OCI-LY7 (cell line): ENCODE data around the gene GRIN2D. TPM values are rescaled to one million over a fixed set of nuclear protein-coding genes. Genes with fewer than 3 reads are reported as not detected.

Experiments
- BruUV-seq: library from RNA; stranded (reverse); fragments of 400-500 nt; replicated peaks from 2 replicates; lab custom pipeline; 2021; lab: Mats Ljungman, UMichigan
- CTCF ChIA-PET: fragments of 300-600 bp; sonication (Branson Sonifier 250); formaldehyde crosslinking; loops from one replicate; lab custom pipeline; 2022; ENCODE audit warnings: antibody characterized with exemption; ENCODE audit not compliant: unreplicated experiment; lab: Charles Lee
- POLR2A ChIA-PET: fragments of 300-600 bp; sonication (Branson Sonifier 250); formaldehyde crosslinking; loops from one replicate; lab custom pipeline; 2022; ENCODE audit warnings: antibody characterized with exemption; lab: Charles Lee
- DNase-seq: peaks from one replicate; pipeline ENCODE4 v3.0.0-alpha.2; 2015; ENCODE audit warnings: low spot score
- H2AFZ ChIP-seq: fragments of 200-600 bp; sonication (generic), shearing (Covaris generic); 2 replicates; pipeline ENCODE4 v1.6.1; 2014; ENCODE audit warnings: mild to moderate bottlenecking, antibody characterized with exemption, low read length, moderate library complexity
- H3K27ac ChIP-seq: fragments of 200-600 bp; sonication (generic); 2 replicates; pipeline ENCODE4 v1.5.1; 2014; ENCODE audit warnings: mixed run types, low read depth, mild to moderate bottlenecking, moderate library complexity, low read length, inconsistent platforms; ENCODE audit not compliant: poor library complexity, severe bottlenecking
- H3K36me3 ChIP-seq: fragments of 200-600 bp; sonication (generic); 2 replicates; pipeline ENCODE4 v1.6.1; 2014; ENCODE audit warnings: mild to moderate bottlenecking, antibody characterized with exemption, low read length, moderate library complexity, mixed read lengths; ENCODE audit not compliant: insufficient read depth
- H3K4me1 ChIP-seq: fragments of 200-600 bp; sonication (generic); 2 replicates; pipeline ENCODE4 v1.5.1; 2014; ENCODE audit warnings: mild to moderate bottlenecking, low read length; ENCODE audit not compliant: insufficient read depth, poor library complexity, severe bottlenecking
- H3K4me2 ChIP-seq: fragments of 200-600 bp; sonication (generic); 2 replicates; pipeline ENCODE4 v1.6.1; 2014; ENCODE audit warnings: mild to moderate bottlenecking, low read length
- H3K4me3 ChIP-seq: fragments of 200-600 bp; sonication (generic); 2 replicates; pipeline ENCODE4 v1.5.1; 2014; ENCODE audit warnings: mild to moderate bottlenecking, low read depth, low read length; ENCODE audit not compliant: poor library complexity, severe bottlenecking
- H3K79me2 ChIP-seq: fragments of 200-600 bp; sonication (generic); 2 replicates; pipeline ENCODE4 v1.6.1; 2016; ENCODE audit warnings: low read depth, mild to moderate bottlenecking, low read length, moderate library complexity, mixed read lengths; ENCODE audit not compliant: insufficient read depth
- H3K9me2 ChIP-seq: fragments of 200-600 bp; sonication (generic); 2 replicates; pipeline ENCODE4 v1.6.1; 2016; ENCODE audit warnings: mild to moderate bottlenecking, low read length, mixed read lengths; ENCODE audit not compliant: insufficient read depth
- H3K9me3 ChIP-seq: fragments of 200-600 bp; sonication (generic); 2 replicates; pipeline ENCODE4 v1.6.1; 2014; ENCODE audit warnings: mild to moderate bottlenecking, mixed run types, low read length, mixed read lengths
- H4K20me1 ChIP-seq: fragments of 200-600 bp; sonication (generic); 2 replicates; pipeline ENCODE4 v1.6.1; 2014; ENCODE audit warnings: mild to moderate bottlenecking, antibody characterized with exemption, low read length, moderate library complexity, mixed read lengths; ENCODE audit not compliant: insufficient read depth
- CTCF ChIP-seq: fragments of 200-600 bp; sonication (generic); conservative IDR thresholded peaks from 2 replicates; pipeline ENCODE4 v1.5.1; 2014; ENCODE audit warnings: mild to moderate bottlenecking, antibody characterized with exemption, low read length, moderate library complexity, mixed read lengths
- EZH2phosphoT487 ChIP-seq: fragments of 200-600 bp; sonication (generic); IDR thresholded peaks from 2 replicates; pipeline ENCODE4 v1.6.1; 2018; ENCODE audit warnings: low read depth, borderline replicate concordance, mild to moderate bottlenecking, mixed run types, antibody characterized with exemption, low read length, moderate library complexity, mixed read lengths
- intact Hi-C: fragments of 100-400 bp; cut with micrococcal nuclease; formaldehyde crosslinking; loops from one replicate; pipeline ENCODE4 v1.10.0; 2022; ENCODE audit not compliant: unreplicated experiment
- total RNA-seq, 2 experiments: library from RNA; depleted of rRNA in 1 of 2; stranded (reverse); fragments of >200 nt in 1 of 2; shearing (Covaris generic) in 1 of 2; gene quantifications; 2 replicates each; pipeline ENCODE4 v1.2.3, GENCODE V29; 2014 to 2022

The GRIN2D gene
- total RNA-seq, 2 experiments from 2014 or later = 0.06 TPM; not detected in 1

- intact Hi-C loops = no loop called here
- Histone ChIP-seq H3K27ac (no peak overlapping the region), H3K4me2 (no peak overlapping the region), H3K79me2 (no peaks in the 10 kb centered on the region), H3K9me3 (no peaks in the 10 kb centered on the region), H3K4me1 (no peaks in the 10 kb centered on the region), H4K20me1 (no peaks in the 10 kb centered on the region), H3K4me3 (no peak overlapping the region), H3K36me3 (no peaks in the 10 kb centered on the region), H2AFZ (no peak overlapping the region), H3K9me2 (no peaks in the 10 kb centered on the region)
- no TSS peak for BruUV-seq
- CTCF ChIA-PET = no interaction called here
- POLR2A ChIA-PET = no interaction called here
- no peak for TF ChIP-seq CTCF
- TF ChIP-seq EZH2phosphoT487 = no peak
- DNase-seq = peak; percentile 92
Observed at GRCh38 chr19:48415395-48415794, 21.9 kb downstream of the GRIN2D start.

GRCh38 chr19:48415806-48416221, 22.3 kb downstream of the GRIN2D start:
- no peaks in the 10 kb centered on the region for H3K9me3 ChIP-seq
- H3K36me3 ChIP-seq = no peaks in the 10 kb centered on the region
- H3K27ac ChIP-seq = no peak overlapping the region
- CTCF ChIA-PET = no interaction called here
- no TSS peak for BruUV-seq
- no peaks in the 10 kb centered on the region for H3K79me2 ChIP-seq
- H3K4me2 ChIP-seq = no peak overlapping the region
- no peaks in the 10 kb centered on the region for H3K4me1 ChIP-seq
- intact Hi-C loops = no loop called here
- no peak overlapping the region for H2AFZ ChIP-seq
- DNase-seq = no peak
- no peaks in the 10 kb centered on the region for H4K20me1 ChIP-seq
- H3K9me2 ChIP-seq = no peaks in the 10 kb centered on the region
- POLR2A ChIA-PET = no interaction called here
- no peak for TF ChIP-seq CTCF
- no peak for TF ChIP-seq EZH2phosphoT487
- H3K4me3 ChIP-seq = no peak overlapping the region

GRCh38 chr19:48417421-48417820, 24.0 kb downstream of the GRIN2D start:
- H3K27ac ChIP-seq = no peak overlapping the region
- ChIA-PET CTCF (no interaction called here), POLR2A (no interaction called here)
- no peaks in the 10 kb centered on the region for H3K79me2 ChIP-seq
- H3K9me3 ChIP-seq = no peaks in the 10 kb centered on the region
- no peaks in the 10 kb centered on the region for H4K20me1 ChIP-seq
- H3K9me2 ChIP-seq = no peaks in the 10 kb centered on the region
- DNase-seq = no peak
- no peak overlapping the region for H2AFZ ChIP-seq
- intact Hi-C loops = no loop called here
- H3K4me3 ChIP-seq = no peak overlapping the region
- no peak overlapping the region for H3K4me2 ChIP-seq
- H3K4me1 ChIP-seq = no peaks in the 10 kb centered on the region
- no peak for TF ChIP-seq EZH2phosphoT487
- BruUV-seq = no TSS peak
- no peaks in the 10 kb centered on the region for H3K36me3 ChIP-seq
